C4-2B (cell line): ENCODE measurements around the gene ARF1.

ENCODE experiments used
- H3K27ac ChIP-seq: fragments of 450-650 bp; 2 replicates; pipeline ENCODE4 v1.5.1; 2017
- CTCF ChIP-seq: fragments of 450-650 bp; conservative IDR thresholded peaks from 2 replicates; pipeline ENCODE4 v1.5.1; 2017; ENCODE audit warnings: mild to moderate bottlenecking
- ZFX ChIP-seq: fragments of 450-650 bp; IDR thresholded peaks from 2 replicates; pipeline ENCODE4 v1.6.1; 2017

The ARF1 gene

GRCh38 chr1:228062812-228063211 lies 19.7 kb upstream of the ARF1 start:
- H3K27ac ChIP-seq: no peak overlapping the region
- TF ChIP-seq ZFX: no peak
- no peak for TF ChIP-seq CTCF

GRCh38 chr1:228063251-228064191 lies 19.0 kb upstream of the ARF1 start:
- TF ChIP-seq ZFX (no peak), CTCF (no peak)
- no peak overlapping the region for H3K27ac ChIP-seq

- H3K27ac ChIP-seq: no peak overlapping the region
- TF ChIP-seq ZFX: no peak
- no peak for TF ChIP-seq CTCF
Measured at GRCh38 chr1:228064296-228064695, 18.2 kb upstream of the ARF1 start.

GRCh38 chr1:228064741-228065542 lies 17.6 kb upstream of the ARF1 start:
- H3K27ac ChIP-seq: no peak overlapping the region
- TF ChIP-seq ZFX (no peak), CTCF (no peak)

- no peak overlapping the region for H3K27ac ChIP-seq
- TF ChIP-seq CTCF (no peak), ZFX (no peak)
Measured at GRCh38 chr1:228065543-228066347, 16.8 kb upstream of the ARF1 start.

GRCh38 chr1:228066416-228066815 lies 16.1 kb upstream of the ARF1 start:
- TF ChIP-seq CTCF (no peak), ZFX (no peak)
- no peak overlapping the region for H3K27ac ChIP-seq
